Pancreas (tissue), 10 donors: ENCODE measurements around the gene EID3. TPM values are rescaled to one million over a fixed set of nuclear protein-coding genes. Genes with fewer than 3 reads are reported as not detected.
"Not testable (repeated sequence)": the region's sequence is repeated elsewhere in the genome, so short reads cannot be mapped to it uniquely, and the experiment has no call there.

Experiments used
- ATAC-seq, 4 donors: fragments of 200-7000 bp; cut with Tn5 transposase; one replicate each; pipeline versions ENCODE4 v1.8.0 to v1.9.1; 2020; ENCODE audit warnings: mild to moderate bottlenecking in 4 of 4, moderate library complexity in 4 of 4
- DNase-seq, 6 donors: peaks; one replicate each; pipeline ENCODE4 v3.0.0-alpha.2; 2020
- FAIRE-seq: peaks from 2 replicates; lab custom pipeline; 2012; peaks lifted over from hg19 to GRCh38; lab: Jason Lieb, UNC
- H3K27ac ChIP-seq, 4 donors: fragments of 200-600 bp; sonication (generic); 1 replicate in 3 of 4; 2 replicates in 1 of 4; pipeline versions ENCODE4 v1.5.0 to v1.8.0; 2020
- H3K27me3 ChIP-seq, 4 donors: fragments of 200-600 bp; one replicate each; pipeline ENCODE4 v1.8.0; 2021
- H3K36me3 ChIP-seq, 3 donors: fragments of 200-600 bp; sonication (generic) in 1 of 3; one replicate each; pipeline versions ENCODE4 v1.5.0 to v1.8.0; 2020 to 2021
- H3K4me1 ChIP-seq, 3 donors: fragments of 200-600 bp; one replicate each; pipeline ENCODE4 v1.8.0; 2021
- H3K4me3 ChIP-seq, 4 donors: fragments of 200-600 bp; sonication (generic) in 2 of 4; one replicate each; pipeline versions ENCODE4 v1.5.0 to v1.8.0; 2020 to 2021
- H3K9me3 ChIP-seq, 4 donors: fragments of 200-600 bp; one replicate each; pipeline ENCODE4 v1.8.0; 2021
- WGBS, 2 donors: extraction: QIAGEN DNeasy Blood & Tissue Kit; methylation state at CpG; one replicate each; pipeline ENCODE4 v1.1.7; 2013; 5-methylcytosine and 5-hydroxymethylcytosine counted together
- intact Hi-C, 3 donors: fragments of 100-400 bp; cut with DNase I; formaldehyde crosslinking; loops; one replicate each; pipeline versions ENCODE4 v1.11.1 to v1.14.2; 2022
- polyA plus RNA-seq, 2 donors: library from polyadenylated mRNA; stranded (reverse); fragments of 200-250 nt; gene quantifications; one replicate each; pipeline ENCODE4 v1.2.3, GENCODE V29; 2013
- total RNA-seq, 6 donors: library from RNA; stranded (reverse); fragmentation: NEBNext Ultra II Directional in 4 of 6; extraction: Animal tissue kit (Norgen Biotek cat#: 25700) in 4 of 6; gene quantifications; one replicate each; pipeline versions ENCODE4 v1.2.1 to v1.2.4, GENCODE V29; 2021 to 2023
- TF ChIP-seq, protein P1 (sequence below), 4 donors: fragments of 200-600 bp; sonication (generic) in 3 of 4; IDR thresholded peaks; one replicate each; pipeline versions ENCODE4 v1.5.0 to v1.8.0; 2021; ENCODE audit warnings: antibody characterized with exemption in 4 of 4
- donor health status: healthy with polysubstance abuse.
- donor health status: DM: no; HTN: no; CAD: no; lungs with moderate emphysema.
- donor health status: DM: no; HTN: no; CAD: no.
- donor health status: control.
- donor health status: control.
- donor health status: Bipolar disorder and iron deficiency.
- donor health status: DM: yes; HTN: yes; CAD: no.
- donor health status: DM: no; HTN: no; CAD: no.
- donor health status: DM: no; HTN: no; CAD: no.
- donor health status: DM: yes; HTN: yes; CAD: no.

Gene EID3
- total and polyA plus RNA-seq, 8 donors: 0.98 to 2.4 (median 1.2) TPM

DNA sequence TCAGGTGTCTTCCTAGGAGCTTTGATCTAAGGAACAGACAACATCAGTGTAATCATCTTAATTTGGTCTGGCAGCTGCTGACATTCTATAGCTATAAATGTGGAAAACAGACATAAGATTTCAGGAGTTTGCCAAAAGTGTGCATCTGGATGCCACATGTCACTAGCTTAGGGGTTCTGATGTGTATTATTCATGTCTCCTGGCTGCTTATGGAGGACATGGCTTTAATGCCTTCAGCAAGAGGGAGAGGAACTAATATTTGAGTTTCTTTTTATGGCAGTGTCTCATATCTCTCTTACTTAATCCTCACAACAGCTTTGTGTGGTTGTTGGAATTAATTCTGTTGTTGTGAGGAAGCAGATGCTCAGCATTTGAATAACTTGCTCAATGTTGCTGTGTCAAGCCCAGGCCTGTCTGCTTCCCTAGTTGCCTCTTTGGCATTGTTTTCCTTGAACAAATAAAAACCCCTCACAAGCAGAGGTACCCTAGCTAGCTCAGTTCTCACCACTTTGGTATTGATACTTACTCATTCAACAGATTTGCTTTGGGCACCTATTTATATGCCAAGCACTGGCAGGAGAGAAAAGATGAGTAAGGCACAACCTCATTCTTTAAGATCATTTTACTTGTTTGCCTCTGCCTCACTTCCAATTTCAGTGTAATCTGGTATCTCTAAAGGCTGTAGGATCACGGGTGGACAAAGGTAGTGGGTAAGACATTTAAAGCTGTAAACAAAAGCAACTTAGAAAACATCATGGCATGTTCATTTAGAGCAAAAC is 39.8 kb upstream of the EID3 start:
- no peak for FAIRE-seq
- no peaks in the 10 kb centered on the region for H3K4me1 ChIP-seq
- no peaks in the 10 kb centered on the region for H3K9me3 ChIP-seq
- 58 to 67% methylated on average over 1 of the region's 1 CpG for WGBS, 2 donors
- intact Hi-C loops: no loop called here
- TF ChIP-seq, protein P1, sequence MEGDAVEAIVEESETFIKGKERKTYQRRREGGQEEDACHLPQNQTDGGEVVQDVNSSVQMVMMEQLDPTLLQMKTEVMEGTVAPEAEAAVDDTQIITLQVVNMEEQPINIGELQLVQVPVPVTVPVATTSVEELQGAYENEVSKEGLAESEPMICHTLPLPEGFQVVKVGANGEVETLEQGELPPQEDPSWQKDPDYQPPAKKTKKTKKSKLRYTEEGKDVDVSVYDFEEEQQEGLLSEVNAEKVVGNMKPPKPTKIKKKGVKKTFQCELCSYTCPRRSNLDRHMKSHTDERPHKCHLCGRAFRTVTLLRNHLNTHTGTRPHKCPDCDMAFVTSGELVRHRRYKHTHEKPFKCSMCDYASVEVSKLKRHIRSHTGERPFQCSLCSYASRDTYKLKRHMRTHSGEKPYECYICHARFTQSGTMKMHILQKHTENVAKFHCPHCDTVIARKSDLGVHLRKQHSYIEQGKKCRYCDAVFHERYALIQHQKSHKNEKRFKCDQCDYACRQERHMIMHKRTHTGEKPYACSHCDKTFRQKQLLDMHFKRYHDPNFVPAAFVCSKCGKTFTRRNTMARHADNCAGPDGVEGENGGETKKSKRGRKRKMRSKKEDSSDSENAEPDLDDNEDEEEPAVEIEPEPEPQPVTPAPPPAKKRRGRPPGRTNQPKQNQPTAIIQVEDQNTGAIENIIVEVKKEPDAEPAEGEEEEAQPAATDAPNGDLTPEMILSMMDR (IDR thresholded peaks at IDR 0.05): no peak
- H3K27ac ChIP-seq: no peak overlapping the region
- H3K36me3 ChIP-seq: no peaks in the 10 kb centered on the region
- H3K27me3 ChIP-seq: no peaks in the 10 kb centered on the region
- ATAC-seq: no peak
- DNase-seq: no peak
- no peak overlapping the region for H3K4me3 ChIP-seq

DNA sequence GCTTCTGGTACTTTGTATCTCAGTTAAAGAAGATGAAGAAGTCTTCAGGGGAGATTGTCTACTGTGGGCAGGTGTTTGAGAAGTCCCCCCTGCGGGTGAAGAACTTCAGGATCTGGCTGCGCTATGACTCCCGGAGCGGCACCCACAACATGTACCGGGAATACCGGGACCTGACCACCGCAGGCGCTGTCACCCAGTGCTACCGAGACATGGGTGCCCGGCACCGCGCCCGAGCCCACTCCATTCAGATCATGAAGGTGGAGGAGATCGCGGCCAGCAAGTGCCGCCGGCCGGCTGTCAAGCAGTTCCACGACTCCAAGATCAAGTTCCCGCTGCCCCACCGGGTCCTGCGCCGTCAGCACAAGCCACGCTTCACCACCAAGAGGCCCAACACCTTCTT is 38.1 kb upstream of the EID3 start:
- ATAC-seq, H3K27me3 ChIP-seq, H3K4me3 ChIP-seq, intact Hi-C loops, H3K36me3 ChIP-seq, H3K4me1 ChIP-seq, DNase-seq, H3K9me3 ChIP-seq, FAIRE-seq, H3K27ac ChIP-seq: not testable (repeated sequence)
- WGBS, 2 donors: 85 to 94% methylated on average over 18 to 20 of the region's 24 CpGs

DNA sequence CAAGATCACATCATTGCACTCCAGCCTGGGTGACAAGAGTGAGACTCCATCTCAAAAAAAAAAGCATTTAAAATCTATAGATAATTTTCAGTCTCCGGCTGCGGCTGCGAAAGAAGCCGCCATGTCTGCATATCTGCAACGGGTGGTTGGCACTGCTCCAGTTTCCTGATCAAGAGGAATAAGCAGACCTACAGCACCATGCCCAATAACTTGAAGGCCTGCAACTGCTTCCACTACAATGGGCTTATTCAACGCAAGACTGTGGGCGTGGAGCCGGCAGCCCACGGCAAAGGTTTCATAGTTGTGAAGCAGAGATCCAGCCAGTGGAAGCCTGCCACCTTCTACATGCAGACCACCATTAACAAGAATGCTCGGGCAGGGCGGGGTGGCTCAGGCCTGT is 30.6 kb upstream of the EID3 start:
- FAIRE-seq (no peak), ATAC-seq (no peak), DNase-seq (no peak)
- no peaks in the 10 kb centered on the region for H3K27me3 ChIP-seq
- no peak overlapping the region for H3K27ac ChIP-seq
- no peaks in the 10 kb centered on the region for H3K9me3 ChIP-seq
- WGBS, 2 donors: 85 to 88% methylated on average over 11 of the region's 11 CpGs
- TF ChIP-seq, protein P1 (IDR thresholded peaks at IDR 0.05): no peak
- H3K4me3 ChIP-seq: no peak overlapping the region
- intact Hi-C loops: no loop called here
- H3K36me3 ChIP-seq: no peaks in the 10 kb centered on the region
- H3K4me1 ChIP-seq: no peaks in the 10 kb centered on the region

DNA sequence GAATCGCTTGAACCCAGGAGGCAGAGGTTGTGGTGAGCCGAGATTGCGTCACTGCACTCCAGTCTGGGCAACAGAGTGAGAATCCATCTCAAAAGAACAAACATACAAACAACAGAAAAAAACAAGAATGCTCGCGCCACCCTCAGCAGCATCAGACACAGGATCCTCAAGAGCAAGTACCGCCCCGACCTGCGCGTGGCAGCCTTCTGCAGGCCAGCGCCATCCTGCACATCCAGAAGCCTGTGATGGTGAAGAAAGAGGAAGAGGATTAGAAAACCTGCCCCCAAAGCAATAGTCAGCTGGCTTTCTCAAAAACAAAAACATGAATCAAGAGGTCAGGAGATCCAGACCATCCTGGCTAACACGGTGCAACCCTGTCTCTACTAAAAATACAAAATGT is 30.0 kb upstream of the EID3 start:
- FAIRE-seq (no peak), ATAC-seq (no peak), DNase-seq (no peak)
- no peaks in the 10 kb centered on the region for H3K9me3 ChIP-seq
- intact Hi-C loops: no loop called here
- 92 to 93% methylated on average over 11 of the region's 11 CpGs for WGBS, 2 donors
- no peak overlapping the region for H3K4me3 ChIP-seq
- H3K27me3 ChIP-seq: no peaks in the 10 kb centered on the region
- H3K27ac ChIP-seq: no peak overlapping the region
- TF ChIP-seq, protein P1 (IDR thresholded peaks at IDR 0.05): no peak
- no peaks in the 10 kb centered on the region for H3K4me1 ChIP-seq
- no peaks in the 10 kb centered on the region for H3K36me3 ChIP-seq

DNA sequence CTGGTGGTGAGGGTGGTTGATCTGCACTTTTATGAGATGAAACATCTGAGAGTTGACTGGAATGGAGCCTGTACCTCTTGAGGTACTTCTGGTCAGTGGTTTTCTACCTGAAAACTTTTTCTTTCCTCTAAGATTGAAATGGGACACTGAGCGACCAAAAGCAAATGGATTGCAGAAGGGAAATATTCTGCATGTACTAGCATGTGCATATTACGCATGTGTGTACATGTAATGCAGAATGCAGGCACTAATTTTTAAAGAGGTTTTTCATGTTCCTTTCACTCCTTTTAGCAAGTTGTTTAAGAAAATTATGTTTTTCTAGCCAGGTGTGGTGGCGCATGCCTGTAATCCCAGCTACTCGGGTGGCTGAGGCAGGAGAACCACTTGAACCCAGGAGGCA is 28.7 kb upstream of the EID3 start:
- Histone ChIP-seq H3K4me3 (no peak overlapping the region), H3K36me3 (no peaks in the 10 kb centered on the region), H3K9me3 (no peaks in the 10 kb centered on the region), H3K27me3 (no peaks in the 10 kb centered on the region), H3K4me1 (no peaks in the 10 kb centered on the region), H3K27ac (no peak overlapping the region)
- ATAC-seq (no peak), FAIRE-seq (no peak), DNase-seq (no peak)
- TF ChIP-seq, protein P1 (IDR thresholded peaks at IDR 0.05): no peak
- WGBS, 2 donors: 91 to 95% methylated on average over 4 of the region's 4 CpGs
- intact Hi-C loops: no loop called here
